Limb (tissue), 2 donors: Measurements from ENCODE around the gene TRIM54.
"Not testable (repeated sequence)": the region's sequence is repeated elsewhere in the genome, so short reads cannot be mapped to it uniquely, and the experiment has no call there.

Source experiments
- DNase-seq, 2 donors: peaks; one replicate each; pipeline ENCODE4 v3.0.0-alpha.2; 2016; ENCODE audit errors: extremely low spot score in 2 of 2

Gene TRIM54

GRCh38 chr2:27281442-27281841, 787 bp upstream of the TRIM54 start:
- DNase-seq: no peak

- DNase-seq: no peak
These were observed 663 bp downstream of the TRIM54 start for GRCh38 chr2:27282892-27283291.

DNA sequence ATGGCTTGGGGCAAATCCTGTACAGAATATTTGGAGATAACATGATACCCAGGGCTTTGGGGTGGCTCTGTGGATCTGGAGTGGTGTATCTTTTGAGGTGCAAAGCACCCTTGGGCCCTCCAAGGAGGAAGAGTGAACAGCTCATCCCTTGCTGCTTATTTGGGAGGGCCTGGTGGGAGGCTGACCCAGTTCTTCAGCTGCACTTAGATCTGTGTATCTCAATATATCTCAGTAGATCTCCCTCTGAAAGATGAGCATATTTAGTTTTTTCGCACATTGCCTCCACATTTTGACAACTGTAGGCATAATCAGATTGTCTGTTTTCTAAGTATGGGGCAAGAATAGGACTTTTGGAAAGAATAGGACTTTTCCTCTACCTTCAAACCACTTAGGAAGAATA, 2.8 kb downstream of the TRIM54 start:
- no peak for DNase-seq

GRCh38 chr2:27285481-27285880, 3.3 kb downstream of the TRIM54 start:
- DNase-seq: no peak

GRCh38 chr2:27288610-27289009, 6.4 kb downstream of the TRIM54 start:
- no peak for DNase-seq

DNA sequence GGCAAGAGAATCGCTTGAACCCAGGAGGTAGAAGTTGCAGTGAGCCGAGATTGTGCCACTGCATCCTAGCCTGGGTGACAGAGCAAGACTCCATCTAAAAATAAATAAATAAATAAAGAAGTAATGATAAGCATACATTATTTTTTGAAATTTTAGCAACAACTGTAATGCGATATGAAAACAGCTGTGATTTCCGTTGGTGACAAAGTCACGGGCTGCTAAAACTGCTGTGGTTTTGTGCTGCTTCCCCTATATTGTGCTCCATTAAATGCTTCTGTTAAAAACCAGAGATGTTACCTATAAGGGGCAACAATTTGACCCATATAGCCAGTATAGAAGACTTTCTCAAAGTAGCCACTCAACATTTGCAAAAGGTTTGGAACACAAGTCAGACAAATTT, 8.3 kb downstream of the TRIM54 start:
- DNase-seq: no peak

DNA sequence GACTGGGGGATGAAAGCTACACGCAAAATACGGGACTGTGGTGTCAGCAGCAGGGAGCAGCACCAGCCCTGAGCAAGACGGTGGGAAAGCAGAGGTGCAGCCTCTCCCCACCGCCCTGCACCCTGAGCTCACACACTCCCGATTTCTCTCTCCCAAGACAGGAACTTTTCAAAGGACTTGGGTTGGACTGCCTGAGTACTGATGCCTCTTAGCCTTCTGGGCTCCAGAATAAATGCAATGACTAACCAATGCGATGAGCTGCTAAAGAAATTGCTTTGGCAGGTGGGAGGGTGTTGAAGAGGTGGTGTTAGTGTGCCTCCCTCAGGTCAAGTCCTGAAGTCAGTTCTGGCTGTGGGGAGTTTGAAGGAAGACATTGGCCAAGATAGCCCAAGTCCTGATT, 9.6 kb downstream of the TRIM54 start:
- DNase-seq: no peak

DNA sequence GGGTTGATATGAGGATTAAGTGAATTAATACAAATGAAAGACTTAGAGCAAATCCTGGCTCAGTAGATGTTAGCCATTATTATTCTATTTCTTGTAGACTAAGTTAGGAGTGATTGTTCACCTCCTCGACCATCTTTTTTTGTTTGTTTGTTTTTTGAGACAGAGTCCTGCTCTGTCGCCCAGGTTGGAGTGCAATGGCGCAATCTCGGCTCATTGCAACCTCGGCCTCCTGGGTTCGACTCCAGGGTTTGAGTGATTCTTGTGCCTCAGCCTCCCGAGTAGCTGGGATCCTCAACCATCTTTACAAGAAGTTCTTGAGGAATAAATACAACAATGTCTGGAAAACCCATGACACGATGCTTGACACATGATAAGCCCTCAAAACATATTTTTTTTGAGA, 12.7 kb downstream of the TRIM54 start:
- DNase-seq: no peak

- DNase-seq: no peak
These were observed 14.3 kb downstream of the TRIM54 start for GRCh38 chr2:27296481-27296880.

DNA sequence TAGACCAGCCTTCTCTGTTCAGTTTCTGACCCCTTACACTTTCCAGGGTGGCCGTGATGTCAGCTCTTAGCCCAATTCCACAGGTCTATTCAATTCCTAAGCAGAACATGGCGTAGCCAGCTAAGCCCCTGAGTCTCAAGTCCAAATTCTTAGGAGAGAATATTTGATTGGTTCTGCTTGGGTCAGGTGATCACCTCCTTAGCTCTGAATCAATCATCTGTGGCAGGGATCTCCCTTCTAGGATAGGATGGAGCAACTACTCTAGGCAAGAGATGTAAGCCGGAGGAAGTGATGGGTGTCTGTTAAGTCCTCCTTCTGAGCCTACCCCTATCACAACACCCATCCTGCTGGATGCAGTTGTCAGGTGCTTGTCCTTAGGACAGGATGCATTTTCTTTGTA, 15.0 kb downstream of the TRIM54 start:
- DNase-seq: no peak

DNA sequence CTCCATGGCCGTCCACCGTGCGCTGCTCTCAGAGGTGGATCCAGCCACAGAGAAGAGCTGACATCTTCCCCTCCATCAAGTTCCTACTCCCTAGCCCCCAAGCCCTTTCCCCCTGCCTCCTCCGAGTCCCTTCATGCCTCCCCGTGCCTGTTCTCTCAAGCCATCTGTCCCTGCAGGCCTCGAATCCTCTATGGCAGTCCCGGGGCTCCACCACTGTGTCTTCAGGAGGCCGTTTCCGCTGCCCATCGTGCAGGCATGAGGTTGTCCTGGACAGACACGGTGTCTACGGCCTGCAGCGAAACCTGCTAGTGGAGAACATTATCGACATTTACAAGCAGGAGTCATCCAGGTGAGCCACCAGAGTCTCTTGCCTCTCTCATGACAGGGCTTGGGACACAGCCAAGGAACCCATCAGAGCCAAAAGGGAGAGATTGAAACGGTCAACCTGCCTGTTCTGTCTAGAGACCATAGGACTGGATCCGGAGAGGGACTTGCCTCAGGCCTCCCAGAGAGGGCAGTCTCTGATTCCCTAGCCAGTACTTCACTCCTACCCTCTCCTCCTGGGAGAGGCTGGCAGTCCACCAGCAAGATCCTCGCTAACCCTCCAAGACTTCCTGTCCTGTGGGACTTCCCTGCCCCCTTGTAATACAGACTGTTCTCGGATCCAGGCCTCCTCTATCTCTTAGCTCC, 16.3 kb downstream of the TRIM54 start:
- DNase-seq: no peak

GRCh38 chr2:27300606-27301005, 18.4 kb downstream of the TRIM54 start:
- not testable (repeated sequence) for DNase-seq

DNA sequence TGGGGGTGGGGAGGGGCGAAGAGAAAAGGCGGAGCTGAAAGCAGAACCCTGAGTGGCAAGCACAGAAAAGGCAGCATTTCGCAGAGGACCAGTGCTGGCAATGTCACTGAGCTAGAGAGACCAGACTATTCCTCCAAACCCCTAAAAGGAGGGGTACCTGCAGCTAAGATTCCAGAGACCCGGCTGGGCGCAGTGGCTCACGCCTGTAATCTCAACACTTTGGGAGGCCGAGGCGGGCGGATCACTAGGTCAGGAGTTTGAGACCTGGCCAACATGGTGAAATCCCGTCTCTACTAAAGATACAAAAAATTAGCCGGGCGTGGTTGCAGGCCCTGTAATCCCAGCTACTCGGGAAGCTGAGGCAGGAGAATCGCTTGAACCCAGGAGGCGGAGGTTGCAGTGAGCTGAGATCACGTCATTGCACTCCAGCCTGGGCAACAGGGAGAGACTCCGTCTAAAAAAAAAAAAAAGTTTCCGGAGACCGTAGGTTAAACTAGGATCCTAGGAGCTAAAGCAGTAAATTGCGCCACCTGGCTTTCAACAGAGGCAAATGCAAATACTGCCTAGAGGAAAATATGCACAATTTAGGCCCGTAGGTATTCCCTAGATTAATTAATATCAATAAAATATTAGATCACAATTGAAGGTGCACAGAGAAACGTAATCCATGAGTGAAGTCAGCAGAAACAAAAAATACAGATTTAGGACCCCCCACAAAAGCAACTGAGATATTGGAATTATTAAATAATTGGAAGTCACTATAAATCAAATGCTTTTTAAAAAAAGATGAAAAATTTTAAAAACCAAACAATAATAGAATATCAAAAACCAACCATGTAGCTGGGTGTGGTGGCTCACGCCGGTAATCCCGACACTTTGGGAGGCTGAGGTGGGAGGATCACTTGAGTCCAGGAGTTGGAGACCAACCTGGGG, 21.1 kb downstream of the TRIM54 start:
- DNase-seq: peak in 1 of 2 donors; percentile 45

DNA sequence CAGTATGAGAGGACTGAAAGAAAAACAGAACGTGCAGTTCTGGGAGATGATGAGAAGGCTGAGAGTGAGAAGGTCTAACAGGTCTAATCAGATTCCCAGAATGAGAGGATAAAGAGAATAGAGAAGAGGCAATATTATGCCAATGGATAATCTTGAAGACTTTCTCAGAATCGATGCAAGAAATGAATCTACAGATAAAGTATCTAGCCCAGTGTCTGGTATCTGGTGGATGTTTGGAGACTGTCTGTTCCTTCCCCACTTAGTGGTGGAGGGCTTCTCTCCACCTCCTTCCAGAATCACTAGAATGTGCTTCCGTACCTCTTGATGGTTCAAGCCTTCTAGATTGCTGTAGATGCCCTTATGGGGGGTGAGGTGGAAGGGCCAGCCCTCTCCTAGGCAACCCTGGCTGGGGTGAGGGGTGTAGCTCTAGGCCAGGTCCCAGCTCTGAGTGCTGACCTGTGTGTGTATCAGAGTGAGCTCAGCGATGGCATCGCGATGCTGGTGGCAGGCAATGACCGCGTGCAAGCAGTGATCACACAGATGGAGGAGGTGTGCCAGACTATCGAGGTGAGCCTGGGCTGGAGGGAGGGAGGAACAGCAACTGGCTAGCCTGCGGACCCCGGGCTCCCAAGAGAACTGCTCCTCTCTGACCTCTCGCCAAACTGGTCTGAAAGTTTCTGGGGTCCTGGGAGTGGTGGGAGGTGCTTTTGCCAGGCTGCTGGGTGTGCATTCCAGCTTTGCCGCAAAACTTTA, 22.4 kb downstream of the TRIM54 start:
- no peak for DNase-seq

GRCh38 chr2:27305516-27305915, 23.3 kb downstream of the TRIM54 start:
- no peak for DNase-seq

- DNase-seq: no peak
These were observed 23.9 kb downstream of the TRIM54 start for GRCh38 chr2:27306136-27306535.

- DNase-seq: no peak
These were observed 24.5 kb downstream of the TRIM54 start for GRCh38 chr2:27306573-27307286.

- DNase-seq: no peak
These were observed 25.0 kb downstream of the TRIM54 start for GRCh38 chr2:27307287-27307544.

GRCh38 chr2:27307545-27308358, 25.5 kb downstream of the TRIM54 start:
- DNase-seq: peak in 1 of 2 donors; percentile 52

DNA sequence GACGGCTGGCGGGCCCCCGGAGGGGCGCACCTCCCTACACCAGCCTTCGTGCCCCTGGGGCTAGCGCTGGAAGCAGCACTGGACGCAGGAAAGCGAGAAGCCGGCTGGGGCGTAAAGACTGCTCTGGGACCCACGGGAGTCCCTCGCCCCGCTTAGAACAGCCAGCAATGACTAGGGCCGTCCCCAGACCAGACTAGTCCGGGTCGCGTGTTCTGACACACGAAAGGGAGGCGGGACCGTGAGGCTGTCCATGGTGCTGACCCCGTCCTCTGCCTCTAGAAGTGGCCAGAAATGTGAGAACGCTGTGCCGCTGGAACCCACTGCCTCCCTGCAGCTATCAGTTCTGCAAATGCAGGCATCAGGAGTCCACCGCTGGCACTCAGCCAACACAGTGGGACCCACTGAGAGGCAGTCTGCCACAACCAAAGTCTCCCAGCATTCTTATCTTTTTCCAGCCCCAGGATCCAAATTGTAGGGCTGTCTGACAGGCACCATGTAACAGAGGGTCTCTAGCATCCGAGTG, 26.2 kb downstream of the TRIM54 start, which contains the start of gene UCN:
TSS of gene UCN (minus strand) at position 87 of the 523 bp plus-strand sequence. CDS start 550 bp downstream, outside the sequence.
- DNase-seq: peak; percentile 42 to 78
